Thoracic aorta (tissue), 2 donors: Measurements from ENCODE around the gene MYO5B. TPM values are rescaled to one million over a fixed set of nuclear protein-coding genes. Genes with fewer than 3 reads are reported as not detected.

Source experiments
- ATAC-seq: fragments of 150-250 bp; one replicate; pipeline ENCODE4 v1.8.0; 2017; ENCODE audit warnings: low read depth; ENCODE audit not compliant: insufficient number of reproducible peaks, low FRiP score
- DNase-seq: peaks from one replicate; pipeline ENCODE4 v3.0.0-alpha.2; 2020; ENCODE audit warnings: low spot score
- H3K27ac ChIP-seq, 2 donors: fragments of 200-600 bp; sonication (generic); 1 replicate in 1 of 2; 2 replicates in 1 of 2; pipeline ENCODE4 v1.5.1; 2016; ENCODE audit warnings: mild to moderate bottlenecking in 2 of 2, moderate library complexity in 2 of 2
- H3K27me3 ChIP-seq: fragments of 200-600 bp; sonication (generic); replicated peaks from 2 replicates; pipeline ENCODE4 v1.6.0; 2016; ENCODE audit warnings: mild to moderate bottlenecking; ENCODE audit not compliant: insufficient read depth
- H3K36me3 ChIP-seq: fragments of 200-600 bp; sonication (generic); one replicate; pipeline ENCODE4 v1.5.1; 2016
- H3K4me1 ChIP-seq, 2 donors: fragments of 200-600 bp; sonication (generic); 1 replicate in 1 of 2; 2 replicates in 1 of 2; pipeline versions ENCODE4 v1.5.1 to v1.6.0; 2016; ENCODE audit warnings: low read depth in 2 of 2, mild to moderate bottlenecking in 1 of 2; ENCODE audit not compliant: control insufficient read depth in 1 of 2
- H3K4me3 ChIP-seq: fragments of 200-600 bp; sonication (generic); 2 replicates; pipeline ENCODE4 v1.5.1; 2016; ENCODE audit warnings: mild to moderate bottlenecking
- H3K9me3 ChIP-seq: fragments of 200-600 bp; sonication (generic); 2 replicates; pipeline ENCODE4 v1.5.1; 2016
- total RNA-seq, 2 donors: library from RNA; depleted of rRNA; stranded (reverse); fragments of >200 nt; gene quantifications; one replicate each; pipeline versions ENCODE4 v1.1.0 to v1.2.3, GENCODE V29; 2016
- TF ChIP-seq, protein P1 (sequence below): fragments of 200-600 bp; sonication (generic); IDR thresholded peaks from one replicate; pipeline ENCODE4 v1.5.1; 2019; ENCODE audit warnings: antibody characterized with exemption

Gene MYO5B
- total RNA-seq, 2 donors from 2014 or later, result 8.3 to 13.5 TPM

DNA sequence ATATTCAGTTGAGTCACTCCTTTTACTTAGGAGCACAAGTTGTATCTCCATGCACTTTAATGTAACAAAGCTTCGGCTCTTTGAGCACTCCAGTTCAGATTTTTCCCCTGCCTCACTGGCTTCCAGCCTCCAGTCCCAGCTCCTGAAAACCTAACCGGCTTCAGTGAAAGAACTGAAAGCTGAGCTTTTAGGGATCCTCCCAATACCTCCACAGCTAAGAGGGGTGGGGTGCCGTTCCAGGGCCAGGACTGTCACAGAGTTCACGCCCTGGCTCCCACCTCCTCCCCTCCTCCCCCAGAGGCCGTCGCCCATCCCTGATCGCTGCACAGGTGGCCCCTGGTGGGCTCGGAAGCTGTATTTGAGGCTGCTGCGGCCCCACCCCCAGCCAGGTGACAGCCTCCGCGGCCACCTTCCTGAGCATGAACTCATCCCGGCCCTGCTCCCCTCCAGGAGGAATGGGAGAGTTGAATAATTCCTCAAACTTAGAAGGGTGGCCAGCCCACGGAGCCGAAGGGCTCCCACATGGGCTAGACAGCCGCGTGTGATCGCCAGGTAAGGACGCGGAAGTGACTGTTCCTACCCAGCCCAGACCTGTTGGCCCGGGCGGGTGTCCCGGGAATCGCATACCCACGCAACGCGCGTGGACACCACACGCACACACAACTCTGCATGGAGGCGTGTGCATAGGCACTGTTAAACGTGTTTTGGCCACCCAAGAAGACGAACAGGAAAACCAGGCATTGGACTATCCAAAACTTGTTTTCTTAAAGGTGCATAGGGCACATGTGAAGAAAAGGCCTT, 1.8 kb downstream of the MYO5B start:
- Histone ChIP-seq H3K27me3 (no peaks in the 10 kb centered on the region), H3K27ac (no peak overlapping the region), H3K9me3 (no peaks in the 10 kb centered on the region), H3K4me1 (peaks cover 6 to 18% of the 10 kb centered on the region in 2 donors), H3K36me3 (no peaks in the 10 kb centered on the region), H3K4me3 (peak overlapping the region; percentile 77)
- TF ChIP-seq, protein P1, sequence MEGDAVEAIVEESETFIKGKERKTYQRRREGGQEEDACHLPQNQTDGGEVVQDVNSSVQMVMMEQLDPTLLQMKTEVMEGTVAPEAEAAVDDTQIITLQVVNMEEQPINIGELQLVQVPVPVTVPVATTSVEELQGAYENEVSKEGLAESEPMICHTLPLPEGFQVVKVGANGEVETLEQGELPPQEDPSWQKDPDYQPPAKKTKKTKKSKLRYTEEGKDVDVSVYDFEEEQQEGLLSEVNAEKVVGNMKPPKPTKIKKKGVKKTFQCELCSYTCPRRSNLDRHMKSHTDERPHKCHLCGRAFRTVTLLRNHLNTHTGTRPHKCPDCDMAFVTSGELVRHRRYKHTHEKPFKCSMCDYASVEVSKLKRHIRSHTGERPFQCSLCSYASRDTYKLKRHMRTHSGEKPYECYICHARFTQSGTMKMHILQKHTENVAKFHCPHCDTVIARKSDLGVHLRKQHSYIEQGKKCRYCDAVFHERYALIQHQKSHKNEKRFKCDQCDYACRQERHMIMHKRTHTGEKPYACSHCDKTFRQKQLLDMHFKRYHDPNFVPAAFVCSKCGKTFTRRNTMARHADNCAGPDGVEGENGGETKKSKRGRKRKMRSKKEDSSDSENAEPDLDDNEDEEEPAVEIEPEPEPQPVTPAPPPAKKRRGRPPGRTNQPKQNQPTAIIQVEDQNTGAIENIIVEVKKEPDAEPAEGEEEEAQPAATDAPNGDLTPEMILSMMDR, result no peak
- DNase-seq (no peak), ATAC-seq (no peak)

DNA sequence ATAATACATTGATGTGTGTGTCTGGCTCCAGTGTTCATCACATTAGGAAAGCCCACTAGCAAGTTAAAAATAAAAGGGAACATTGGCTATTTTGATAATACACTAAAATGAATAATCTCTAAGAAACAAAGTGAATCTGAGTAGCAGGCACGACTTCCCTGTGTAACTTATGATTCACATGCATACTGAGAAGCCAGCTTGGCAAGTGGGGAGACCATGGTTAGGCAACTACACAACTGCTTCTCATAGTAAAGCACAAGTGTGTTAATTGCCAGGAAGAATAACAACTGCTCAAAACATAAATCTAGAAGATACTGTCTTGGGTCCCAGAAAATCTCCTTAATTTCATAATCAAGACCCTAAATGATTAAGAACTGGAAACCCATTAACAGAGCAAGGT, 4.0 kb downstream of the MYO5B start:
- ATAC-seq (no peak), DNase-seq (no peak)
- Histone ChIP-seq H3K27ac (no peak overlapping the region), H3K4me3 (no peak overlapping the region), H3K36me3 (no peaks in the 10 kb centered on the region), H3K27me3 (no peaks in the 10 kb centered on the region), H3K9me3 (no peaks in the 10 kb centered on the region), H3K4me1 (peaks cover 6 to 18% of the 10 kb centered on the region in 2 donors)
- TF ChIP-seq, protein P1, result no peak

DNA sequence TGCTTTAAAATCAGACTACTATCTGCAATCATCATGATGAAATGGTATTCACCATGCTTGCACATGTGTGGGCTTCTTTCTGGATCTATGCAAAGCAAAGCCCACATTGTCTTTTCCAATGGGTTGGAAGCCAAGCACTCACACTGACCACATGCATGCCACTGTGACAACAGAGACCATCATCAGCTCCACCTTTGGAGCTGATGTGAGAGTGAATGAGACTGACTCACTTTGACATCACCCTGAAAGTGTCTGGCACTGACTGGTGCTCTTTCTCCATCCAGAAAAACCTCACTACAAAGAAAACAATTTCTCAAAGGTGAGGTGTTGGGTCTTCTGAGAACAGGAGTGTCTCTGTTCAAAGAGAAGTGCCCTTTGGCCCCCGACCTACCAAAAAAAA, 4.7 kb downstream of the MYO5B start:
- H3K27me3 ChIP-seq, result no peaks in the 10 kb centered on the region

DNA sequence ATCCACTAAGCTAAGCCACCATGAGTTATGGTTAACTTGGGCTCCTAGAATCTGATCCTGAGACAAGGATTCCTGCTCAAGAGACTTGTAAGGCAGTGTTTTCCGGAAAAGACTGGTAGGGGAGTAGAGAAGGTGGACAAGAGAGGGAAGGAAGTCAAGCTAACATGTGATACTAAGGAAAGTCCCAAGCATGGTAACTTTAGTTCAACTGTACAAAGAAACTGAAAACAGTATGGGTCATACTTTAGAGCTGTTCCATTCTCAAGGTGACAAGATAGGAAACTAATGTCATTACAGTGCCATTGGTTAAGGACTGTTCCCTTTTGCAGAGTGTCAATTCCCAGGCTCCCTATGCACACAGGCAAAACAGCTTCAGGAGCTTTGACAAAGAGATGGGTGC, 5.8 kb downstream of the MYO5B start:
- ATAC-seq, result no peak
- H3K4me1 ChIP-seq, result peaks cover 6 to 17% of the 10 kb centered on the region in 2 donors
- H3K36me3 ChIP-seq, result no peaks in the 10 kb centered on the region
- H3K4me3 ChIP-seq, result no peak overlapping the region
- no peaks in the 10 kb centered on the region for H3K9me3 ChIP-seq
- DNase-seq, result no peak
- TF ChIP-seq, protein P1, result no peak
- no peak overlapping the region for H3K27ac ChIP-seq
- H3K27me3 ChIP-seq, result no peaks in the 10 kb centered on the region

More for the DNA sequence above, 4.7 kb downstream of the MYO5B start:
- TF ChIP-seq, protein P1, result no peak
- DNase-seq (no peak), ATAC-seq (no peak)
- H3K9me3 ChIP-seq, result no peaks in the 10 kb centered on the region
- H3K4me3 ChIP-seq, result no peak overlapping the region
- no peak overlapping the region for H3K27ac ChIP-seq
- peaks cover 6 to 18% of the 10 kb centered on the region in 2 donors for H3K4me1 ChIP-seq
- H3K36me3 ChIP-seq, result no peaks in the 10 kb centered on the region

DNA sequence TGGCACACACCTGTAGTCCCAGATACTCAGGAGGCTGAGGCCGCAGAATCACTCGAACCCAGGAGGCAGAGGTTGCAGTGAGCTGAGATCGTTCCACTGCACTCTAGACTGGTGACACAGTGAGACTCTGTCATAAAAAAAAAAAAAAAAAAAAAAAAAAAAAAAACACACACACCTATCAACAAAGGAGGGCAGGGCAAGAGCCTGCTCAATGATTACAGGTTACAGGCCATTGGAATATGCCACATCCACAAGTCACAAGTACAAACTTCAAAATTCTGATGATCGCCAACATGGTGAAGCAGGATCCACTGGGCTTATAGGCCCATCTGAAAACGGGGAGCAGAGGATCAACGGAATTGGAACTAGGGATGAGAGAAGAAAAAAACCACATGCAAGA, 6.3 kb downstream of the MYO5B start:
- Histone ChIP-seq H3K4me1 (peaks cover 6 to 12% of the 10 kb centered on the region in 2 donors), H3K27ac (no peak overlapping the region), H3K36me3 (no peaks in the 10 kb centered on the region), H3K9me3 (no peaks in the 10 kb centered on the region), H3K27me3 (no peaks in the 10 kb centered on the region), H3K4me3 (no peak overlapping the region)
- TF ChIP-seq, protein P1, result no peak
- ATAC-seq (no peak), DNase-seq (no peak)
